Measurements from ENCODE around the gene MTA3.

The MTA3 gene

DNA sequence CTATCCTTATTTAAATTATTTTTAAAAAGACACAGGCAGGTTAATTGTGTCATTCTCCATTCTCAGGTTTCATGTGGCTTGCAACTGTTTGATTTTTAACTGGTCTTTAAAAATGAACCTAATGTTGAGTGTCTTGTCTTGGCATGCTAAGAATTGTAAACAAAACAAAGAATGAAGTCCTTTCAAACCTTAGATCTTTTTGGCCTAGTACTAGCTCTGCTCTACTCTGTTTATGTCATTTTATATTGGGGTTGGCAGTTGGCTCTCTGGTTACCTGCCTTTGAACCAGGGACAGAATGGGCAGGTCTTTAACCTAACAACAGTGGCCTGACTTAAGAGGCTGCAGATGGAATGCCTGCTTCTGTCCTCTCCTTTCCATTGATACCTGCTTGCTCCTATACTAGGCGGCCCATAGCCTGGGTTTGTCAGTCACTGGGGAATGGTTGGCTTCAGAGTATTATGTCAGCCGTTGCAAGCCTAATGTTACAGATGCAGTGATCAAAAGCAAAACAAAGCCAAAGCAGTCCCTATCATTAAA is 85.5 kb downstream of the MTA3 start:
- H3K27ac ChIP-seq, result no peak overlapping the region
- H3K36me3 ChIP-seq (ENCODE audit: insufficient read depth), result no peaks in the 10 kb centered on the region
- no peak overlapping the region for H3K4me2 ChIP-seq
- H3K79me2 ChIP-seq (ENCODE audit: insufficient read depth, low read depth), result no peaks in the 10 kb centered on the region
- H3K4me3 ChIP-seq (IDR thresholded peaks at IDR 0.05; ENCODE audit: insufficient read depth, low read depth, low read length), result no peak overlapping the region
- TF ChIP-seq CTCF (conservative IDR thresholded peaks at IDR 0.05; ENCODE audit: low read depth, low read length), result no peak
- H3K27me3 ChIP-seq (ENCODE audit: insufficient read depth, low read depth), result no peaks in the 10 kb centered on the region
- H4K20me1 ChIP-seq (ENCODE audit: insufficient read depth), result no peaks in the 10 kb centered on the region
- no peak overlapping the region for H2AFZ ChIP-seq (ENCODE audit: low read depth)
- no peak overlapping the region for H3K9ac ChIP-seq
- no peaks in the 10 kb centered on the region for H3K4me1 ChIP-seq (ENCODE audit: low read depth, poor library complexity, severe bottlenecking)

DNA sequence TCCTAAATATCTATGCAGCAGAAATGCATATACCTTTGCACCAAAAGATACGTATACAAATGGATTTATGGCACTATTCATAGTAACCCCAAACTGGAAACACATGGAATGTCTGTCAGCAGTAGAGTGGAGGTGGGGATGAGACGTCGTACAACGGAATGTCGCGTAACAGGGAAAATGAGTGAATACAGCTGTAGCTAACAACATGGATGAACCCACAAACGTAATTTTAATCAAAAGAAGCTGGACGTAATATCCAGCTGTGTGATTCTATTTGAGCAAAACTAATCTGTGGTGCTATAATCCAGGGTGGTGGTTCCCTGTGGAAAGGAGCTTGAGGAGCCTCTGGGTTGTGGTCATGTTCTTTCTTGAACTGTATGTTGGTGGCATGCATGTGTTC is 89.9 kb downstream of the MTA3 start:
- H3K36me3 ChIP-seq (ENCODE audit: insufficient read depth), result no peaks in the 10 kb centered on the region
- H3K4me3 ChIP-seq (IDR thresholded peaks at IDR 0.05; ENCODE audit: insufficient read depth, low read depth, low read length), result no peak overlapping the region
- H3K9ac ChIP-seq, result no peak overlapping the region
- no peak overlapping the region for H3K27ac ChIP-seq
- no peak for TF ChIP-seq CTCF (conservative IDR thresholded peaks at IDR 0.05; ENCODE audit: low read depth, low read length)
- H3K79me2 ChIP-seq (ENCODE audit: insufficient read depth, low read depth), result no peaks in the 10 kb centered on the region
- no peak overlapping the region for H2AFZ ChIP-seq (ENCODE audit: low read depth)
- H3K4me1 ChIP-seq (ENCODE audit: low read depth, poor library complexity, severe bottlenecking), result peaks cover 6% of the 10 kb centered on the region
- no peaks in the 10 kb centered on the region for H4K20me1 ChIP-seq (ENCODE audit: insufficient read depth)
- H3K27me3 ChIP-seq (ENCODE audit: insufficient read depth, low read depth), result no peaks in the 10 kb centered on the region
- no peak overlapping the region for H3K4me2 ChIP-seq

GRCh38 chr2:42659609-42660008 is 91.2 kb downstream of the MTA3 start:
- H3K4me1 ChIP-seq (ENCODE audit: low read depth, poor library complexity, severe bottlenecking), result peaks cover 6% of the 10 kb centered on the region
- H3K27ac ChIP-seq, result no peak overlapping the region
- TF ChIP-seq CTCF (conservative IDR thresholded peaks at IDR 0.05; ENCODE audit: low read depth, low read length), result no peak
- no peak overlapping the region for H3K4me3 ChIP-seq (IDR thresholded peaks at IDR 0.05; ENCODE audit: insufficient read depth, low read depth, low read length)
- no peaks in the 10 kb centered on the region for H3K36me3 ChIP-seq (ENCODE audit: insufficient read depth)
- no peak overlapping the region for H3K4me2 ChIP-seq
- H4K20me1 ChIP-seq (ENCODE audit: insufficient read depth), result no peaks in the 10 kb centered on the region
- no peaks in the 10 kb centered on the region for H3K27me3 ChIP-seq (ENCODE audit: insufficient read depth, low read depth)
- H3K9ac ChIP-seq, result no peak overlapping the region
- H2AFZ ChIP-seq (ENCODE audit: low read depth), result no peak overlapping the region
- H3K79me2 ChIP-seq (ENCODE audit: insufficient read depth, low read depth), result no peaks in the 10 kb centered on the region

DNA sequence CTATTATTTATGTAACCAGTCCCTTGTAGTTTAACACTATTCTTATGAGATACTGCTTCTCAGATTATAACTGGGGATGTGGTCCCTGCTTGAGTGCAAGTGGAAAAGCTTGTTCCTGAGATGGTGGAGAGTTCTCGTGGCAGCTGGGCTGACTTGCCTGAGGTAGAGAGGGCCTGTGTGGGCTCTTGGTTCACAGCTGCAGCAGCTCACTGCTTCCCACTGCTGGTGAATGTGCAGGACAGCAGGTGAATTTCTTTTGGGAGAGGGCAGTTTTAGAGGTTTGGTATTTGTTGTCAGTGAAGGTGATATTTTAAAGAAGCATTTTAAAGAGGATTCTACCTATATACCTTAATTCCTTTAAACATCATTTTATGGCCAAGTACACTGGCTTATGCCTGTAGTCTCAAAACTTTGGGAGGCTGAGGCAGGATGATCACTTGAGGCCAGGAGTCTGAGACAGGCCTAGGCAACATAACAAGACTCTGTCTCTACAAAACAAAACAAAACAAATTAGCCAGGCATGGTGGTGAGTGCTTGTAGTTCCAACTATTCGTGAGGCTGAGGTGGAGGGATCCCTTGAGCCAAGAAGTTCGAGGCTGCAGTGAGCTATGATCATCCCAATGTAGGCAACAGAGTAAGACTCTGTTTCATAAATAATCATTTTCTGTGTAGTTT is 94.8 kb downstream of the MTA3 start:
- H3K27me3 ChIP-seq (ENCODE audit: insufficient read depth, low read depth), result no peaks in the 10 kb centered on the region
- no peak overlapping the region for H3K9ac ChIP-seq
- H3K4me2 ChIP-seq, result no peak overlapping the region
- H3K36me3 ChIP-seq (ENCODE audit: insufficient read depth), result no peaks in the 10 kb centered on the region
- H3K4me1 ChIP-seq (ENCODE audit: low read depth, poor library complexity, severe bottlenecking), result peaks cover 6% of the 10 kb centered on the region
- TF ChIP-seq CTCF (conservative IDR thresholded peaks at IDR 0.05; ENCODE audit: low read depth, low read length), result peak; percentile 98
- H4K20me1 ChIP-seq (ENCODE audit: insufficient read depth), result no peaks in the 10 kb centered on the region
- H3K27ac ChIP-seq, result no peak overlapping the region
- H3K4me3 ChIP-seq (IDR thresholded peaks at IDR 0.05; ENCODE audit: insufficient read depth, low read depth, low read length), result no peak overlapping the region
- no peak overlapping the region for H2AFZ ChIP-seq (ENCODE audit: low read depth)
- H3K79me2 ChIP-seq (ENCODE audit: insufficient read depth, low read depth), result no peaks in the 10 kb centered on the region
